HepG2 (cell line): ENCODE measurements around the gene POLH. TPM values are rescaled to one million over a fixed set of nuclear protein-coding genes. Genes with fewer than 3 reads are reported as not detected.
A peak's percentile ranks its signal among the peaks of the same experiment; 100 is the strongest.

ENCODE experiments used
- AHR ChIP-seq: IDR thresholded peaks from 2 replicates; pipeline ENCODE4 v1.6.1; 2018; ENCODE audit warnings: missing genetic modification reagents, missing compliant biosample characterization
- AKNA ChIP-seq: sonication (generic); formaldehyde crosslinking; IDR thresholded peaks from 2 replicates; pipeline ENCODE4 v1.4.0; 2020; ENCODE audit warnings: missing genetic modification reagents, borderline replicate concordance
- HDAC2 ChIP-seq: sonication (generic); formaldehyde crosslinking; IDR thresholded peaks from 2 replicates; pipeline ENCODE4 v1.4.0; 2020; ENCODE audit warnings: missing genetic modification reagents
- HNF4G ChIP-seq, 2 experiments: sonication (generic) in 1 of 2; formaldehyde crosslinking in 1 of 2; IDR thresholded peaks; 2 replicates each; pipeline versions ENCODE4 v1.4.0 to v1.6.1; 2011 to 2020; ENCODE audit warnings: borderline replicate concordance in 2 of 2, low read depth in 2 of 2, mild to moderate bottlenecking in 2 of 2, low read length in 1 of 2, missing genetic modification reagents in 1 of 2, moderate library complexity in 1 of 2
- KDM6A ChIP-seq: IDR thresholded peaks from 2 replicates; pipeline ENCODE4 v1.6.1; 2016; ENCODE audit warnings: low read depth
- NFE2 ChIP-seq: sonication (generic); formaldehyde crosslinking; IDR thresholded peaks from 2 replicates; pipeline ENCODE4 v1.4.0; 2020; ENCODE audit warnings: missing genetic modification reagents
- NFYB ChIP-seq: sonication (generic); formaldehyde crosslinking; IDR thresholded peaks from 2 replicates; pipeline ENCODE4 v1.4.0; 2020; ENCODE audit warnings: missing genetic modification reagents
- PAX8 ChIP-seq: sonication (generic); formaldehyde crosslinking; IDR thresholded peaks from 2 replicates; pipeline ENCODE4 v1.8.0; 2022; ENCODE audit warnings: mild to moderate bottlenecking, missing genetic modification reagents, borderline replicate concordance
- PHF20 ChIP-seq: sonication (generic); formaldehyde crosslinking; IDR thresholded peaks from 2 replicates; pipeline ENCODE4 v1.5.0; 2020; ENCODE audit warnings: mild to moderate bottlenecking, missing genetic modification reagents
- PRMT3 ChIP-seq: sonication (generic); formaldehyde crosslinking; IDR thresholded peaks from 2 replicates; pipeline ENCODE4 v1.8.1; 2022; ENCODE audit warnings: low read depth, mild to moderate bottlenecking, moderate library complexity, missing genetic modification reagents, borderline replicate concordance
- SYNCRIP ChIP-seq: fragments of 200-400 bp; formaldehyde crosslinking; IDR thresholded peaks from 2 replicates; pipeline ENCODE4 v1.6.1; 2018; ENCODE audit warnings: mild to moderate bottlenecking, low read depth, low read length; ENCODE audit not compliant: insufficient read depth
- YEATS4 ChIP-seq: sonication (generic); formaldehyde crosslinking; IDR thresholded peaks from 2 replicates; pipeline ENCODE4 v1.4.0; 2020; ENCODE audit warnings: missing genetic modification reagents, borderline replicate concordance
- ZNF354B ChIP-seq: sonication (generic); formaldehyde crosslinking; IDR thresholded peaks from 2 replicates; pipeline ENCODE4 v1.8.0; 2022; ENCODE audit warnings: mild to moderate bottlenecking, missing genetic modification reagents
- ZNF382 ChIP-seq: sonication (generic); formaldehyde crosslinking; IDR thresholded peaks from 2 replicates; pipeline ENCODE4 v1.5.0; 2020; ENCODE audit warnings: missing genetic modification reagents, mild to moderate bottlenecking, borderline replicate concordance
- ZNF660 ChIP-seq: sonication (generic); formaldehyde crosslinking; IDR thresholded peaks from 2 replicates; pipeline ENCODE4 v1.5.1; 2020; ENCODE audit warnings: mild to moderate bottlenecking, low read depth, missing genetic modification reagents, borderline replicate concordance
- ZNF672 ChIP-seq: sonication (generic); formaldehyde crosslinking; IDR thresholded peaks from 2 replicates; pipeline ENCODE4 v1.8.1; 2022; ENCODE audit warnings: missing genetic modification reagents
- ZNF792 ChIP-seq: IDR thresholded peaks from 2 replicates; pipeline ENCODE4 v1.6.1; 2016
- polyA plus RNA-seq, 8 experiments: library from polyadenylated mRNA; depleted of rRNA in 3 of 8; stranded (reverse) in 7 of 8; unstranded in 1 of 8; fragments of >200 nt; fragmentation: Illumina TruSeq in 4 of 8; extraction: Trizol in 4 of 8; gene quantifications; 2 replicates each; pipeline versions ENCODE4 v1.2.1 to v1.2.3, GENCODE V29; 2011 to 2016; ENCODE audit warnings: low read depth in 4 of 8, missing spikeins in 1 of 8, mixed read lengths in 1 of 8; ENCODE audit not compliant: insufficient read depth in 1 of 8
- total RNA-seq, 5 experiments: library from RNA; depleted of rRNA; stranded (reverse); fragments of >200 nt; fragmentation: Illumina TruSeq; extraction: Trizol; gene quantifications; 2 replicates each; pipeline ENCODE4 v1.2.3, GENCODE V29; 2016; ENCODE audit warnings: low read depth in 1 of 5
- TF ChIP-seq, protein P1 (sequence below): IDR thresholded peaks from 2 replicates; pipeline ENCODE4 v1.4.0; 2020; ENCODE audit warnings: mild to moderate bottlenecking, missing genetic modification reagents
- TF ChIP-seq, protein P2 (sequence below): IDR thresholded peaks from 2 replicates; pipeline ENCODE4 v1.6.1; 2016; ENCODE audit warnings: missing compliant biosample characterization, missing genetic modification reagents, borderline replicate concordance

The POLH gene
- total and polyA plus RNA-seq, 2 of the 13 experiments (the other 11 are each of a cell fraction or from before 2014, with no cell fraction given) = 11.6 to 25.0 TPM

GRCh38 chr6:43629505-43630300 lies 53.7 kb downstream of the POLH start (continued):
- TF ChIP-seq ZNF354B (CRISPR knock-in tag) = peak; percentile 58; the same call in 1 of the 2 replicates
- no peak for TF ChIP-seq ZNF382 (CRISPR knock-in tag)
- TF ChIP-seq, protein P1, sequence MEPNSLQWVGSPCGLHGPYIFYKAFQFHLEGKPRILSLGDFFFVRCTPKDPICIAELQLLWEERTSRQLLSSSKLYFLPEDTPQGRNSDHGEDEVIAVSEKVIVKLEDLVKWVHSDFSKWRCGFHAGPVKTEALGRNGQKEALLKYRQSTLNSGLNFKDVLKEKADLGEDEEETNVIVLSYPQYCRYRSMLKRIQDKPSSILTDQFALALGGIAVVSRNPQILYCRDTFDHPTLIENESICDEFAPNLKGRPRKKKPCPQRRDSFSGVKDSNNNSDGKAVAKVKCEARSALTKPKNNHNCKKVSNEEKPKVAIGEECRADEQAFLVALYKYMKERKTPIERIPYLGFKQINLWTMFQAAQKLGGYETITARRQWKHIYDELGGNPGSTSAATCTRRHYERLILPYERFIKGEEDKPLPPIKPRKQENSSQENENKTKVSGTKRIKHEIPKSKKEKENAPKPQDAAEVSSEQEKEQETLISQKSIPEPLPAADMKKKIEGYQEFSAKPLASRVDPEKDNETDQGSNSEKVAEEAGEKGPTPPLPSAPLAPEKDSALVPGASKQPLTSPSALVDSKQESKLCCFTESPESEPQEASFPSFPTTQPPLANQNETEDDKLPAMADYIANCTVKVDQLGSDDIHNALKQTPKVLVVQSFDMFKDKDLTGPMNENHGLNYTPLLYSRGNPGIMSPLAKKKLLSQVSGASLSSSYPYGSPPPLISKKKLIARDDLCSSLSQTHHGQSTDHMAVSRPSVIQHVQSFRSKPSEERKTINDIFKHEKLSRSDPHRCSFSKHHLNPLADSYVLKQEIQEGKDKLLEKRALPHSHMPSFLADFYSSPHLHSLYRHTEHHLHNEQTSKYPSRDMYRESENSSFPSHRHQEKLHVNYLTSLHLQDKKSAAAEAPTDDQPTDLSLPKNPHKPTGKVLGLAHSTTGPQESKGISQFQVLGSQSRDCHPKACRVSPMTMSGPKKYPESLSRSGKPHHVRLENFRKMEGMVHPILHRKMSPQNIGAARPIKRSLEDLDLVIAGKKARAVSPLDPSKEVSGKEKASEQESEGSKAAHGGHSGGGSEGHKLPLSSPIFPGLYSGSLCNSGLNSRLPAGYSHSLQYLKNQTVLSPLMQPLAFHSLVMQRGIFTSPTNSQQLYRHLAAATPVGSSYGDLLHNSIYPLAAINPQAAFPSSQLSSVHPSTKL (CRISPR knock-in tag) = peak; percentile 48; the same call in 1 of the 2 replicates
- TF ChIP-seq ZNF672 = no peak
- no peak for TF ChIP-seq PAX8 (CRISPR knock-in tag)
- peak; percentile 49 for TF ChIP-seq HDAC2 (CRISPR knock-in tag)
- no peak for TF ChIP-seq PRMT3
- no peak for TF ChIP-seq HNF4G (IDR thresholded peaks at IDR 0.05; ENCODE audit: borderline replicate concordance, low read depth, low read length)
- no peak for TF ChIP-seq HNF4G (CRISPR knock-in tag; IDR thresholded peaks at IDR 0.05; ENCODE audit: borderline replicate concordance, low read depth)
- peak; percentile 83 for TF ChIP-seq NFYB (CRISPR knock-in tag)
- no peak for TF ChIP-seq SYNCRIP
- TF ChIP-seq NFE2 (CRISPR knock-in tag) = no peak
- peak; percentile 82; the same call in 1 of the 2 replicates for TF ChIP-seq AKNA (CRISPR knock-in tag)
- TF ChIP-seq, protein P2, sequence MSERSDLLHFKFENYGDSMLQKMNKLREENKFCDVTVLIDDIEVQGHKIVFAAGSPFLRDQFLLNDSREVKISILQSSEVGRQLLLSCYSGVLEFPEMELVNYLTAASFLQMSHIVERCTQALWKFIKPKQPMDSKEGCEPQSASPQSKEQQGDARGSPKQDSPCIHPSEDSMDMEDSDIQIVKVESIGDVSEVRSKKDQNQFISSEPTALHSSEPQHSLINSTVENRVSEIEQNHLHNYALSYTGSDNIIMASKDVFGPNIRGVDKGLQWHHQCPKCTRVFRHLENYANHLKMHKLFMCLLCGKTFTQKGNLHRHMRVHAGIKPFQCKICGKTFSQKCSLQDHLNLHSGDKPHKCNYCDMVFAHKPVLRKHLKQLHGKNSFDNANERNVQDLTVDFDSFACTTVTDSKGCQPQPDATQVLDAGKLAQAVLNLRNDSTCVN (CRISPR knock-in tag) = no peak
- TF ChIP-seq ZNF792 (CRISPR knock-in tag) = peak; percentile 12; the same call in 1 of the 2 replicates
- TF ChIP-seq PHF20 = no peak
- TF ChIP-seq YEATS4 = peak; percentile 72
- 0 out of 2 replicates have a peak, but pooled peaks have one; percentile 59 for TF ChIP-seq ZNF660 (CRISPR knock-in tag)
- TF ChIP-seq AHR (CRISPR knock-in tag) = peak; percentile 46; the same call in 1 of the 2 replicates
- TF ChIP-seq KDM6A (CRISPR knock-in tag) = peak; percentile 17; the same call in 1 of the 2 replicates
